ENCODE data around the gene BUD23.
"Not testable (repeated sequence)": the region's sequence is repeated elsewhere in the genome, so short reads cannot be mapped to it uniquely, and the experiment has no call there.

The BUD23 gene

GRCh38 chr7:73683056-73683787 is at the start of gene BUD23, which contains the start of gene DNAJC30:
BUD23 (plus strand) TSS chr7:73683597; CDS start chr7:73683626, 29 bp downstream.
DNAJC30 (minus strand) TSS chr7:73683453; CDS start chr7:73683423, 30 bp downstream.
- DNase-seq (ENCODE audit: low spot score): peak; percentile 99

DNA sequence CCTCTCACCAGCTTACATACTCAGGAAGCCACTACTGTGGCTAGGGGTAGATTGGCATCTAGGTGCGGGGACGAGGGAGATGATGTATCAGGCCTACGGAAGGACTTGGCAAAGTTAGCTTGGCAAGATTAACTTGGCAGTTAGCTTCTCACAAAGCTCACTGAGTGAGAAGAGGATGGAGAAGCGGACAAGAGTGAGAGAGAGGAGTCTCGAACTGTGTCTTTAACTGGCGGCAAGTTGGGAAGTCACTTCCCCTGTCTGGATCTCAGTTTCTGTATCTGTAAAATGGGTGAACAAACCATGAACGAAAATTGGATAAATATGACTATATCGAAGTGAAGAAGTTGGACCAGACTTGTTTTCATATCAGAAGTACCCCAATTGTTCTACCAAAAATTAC is 49.6 kb upstream of the BUD23 start:
- DNase-seq (ENCODE audit: low spot score): no peak

- DNase-seq (ENCODE audit: low spot score): no peak
These were observed 47.8 kb upstream of the BUD23 start for GRCh38 chr7:73635428-73636200.

DNA sequence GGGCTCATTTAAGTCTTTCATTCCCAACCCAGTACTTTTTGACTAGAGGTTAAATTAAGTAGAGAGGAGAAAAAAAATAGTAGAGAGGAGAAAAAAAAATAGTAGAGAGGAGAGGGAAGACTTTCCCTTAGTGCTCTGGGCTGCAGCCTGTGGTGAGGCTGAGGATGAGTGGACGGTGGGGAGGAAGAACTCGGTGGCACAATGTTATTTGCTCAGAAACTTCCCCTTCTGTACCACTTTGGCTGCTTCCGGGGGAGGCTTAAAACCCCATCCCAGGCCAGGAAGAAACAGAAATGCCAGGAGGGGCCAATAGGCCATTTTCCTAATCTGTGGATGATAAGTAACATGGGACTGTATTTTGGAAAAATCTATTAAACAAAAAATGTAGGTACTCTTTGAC is 44.5 kb upstream of the BUD23 start:
- DNase-seq (ENCODE audit: low spot score): no peak

- DNase-seq (ENCODE audit: low spot score): no peak
These were observed 40.6 kb upstream of the BUD23 start for GRCh38 chr7:73642834-73643233.

DNA sequence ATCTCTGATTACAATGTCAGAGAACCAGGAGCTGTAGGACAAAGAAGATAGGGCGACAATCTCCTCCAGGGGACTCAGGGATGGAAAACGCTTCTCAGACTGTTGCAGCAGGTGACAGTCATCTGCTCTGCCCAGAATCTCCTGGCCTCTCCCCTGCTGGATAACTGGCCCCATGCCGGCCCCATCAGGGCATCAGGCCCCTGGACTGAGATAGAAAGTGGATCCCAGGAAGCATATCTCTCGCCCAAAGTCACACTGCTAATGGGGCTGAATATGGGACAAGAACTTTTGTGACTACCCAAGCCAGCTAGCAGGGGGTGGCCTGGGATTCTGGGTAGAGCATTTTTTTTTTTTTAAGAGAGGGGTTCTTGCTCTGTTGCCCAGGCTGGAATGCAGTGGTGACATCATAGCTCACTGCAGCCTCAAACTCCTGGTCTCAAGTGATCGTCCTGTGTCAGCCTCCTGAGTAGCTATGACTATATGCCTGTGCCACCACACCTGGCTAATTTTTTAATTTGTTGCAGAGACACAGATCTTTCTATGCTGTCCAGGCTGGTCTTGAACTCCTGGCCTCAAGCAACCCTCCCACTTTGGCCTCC is 38.6 kb upstream of the BUD23 start:
- DNase-seq (ENCODE audit: low spot score): no peak

GRCh38 chr7:73645643-73646174 is 37.7 kb upstream of the BUD23 start:
- DNase-seq (ENCODE audit: low spot score): no peak

- DNase-seq (ENCODE audit: low spot score): no peak
These were observed 36.3 kb upstream of the BUD23 start for GRCh38 chr7:73646785-73647724.

GRCh38 chr7:73647725-73648592 is 35.4 kb upstream of the BUD23 start:
- DNase-seq (ENCODE audit: low spot score): no peak

GRCh38 chr7:73648593-73649332 is 34.6 kb upstream of the BUD23 start:
- DNase-seq (ENCODE audit: low spot score): no peak

- no peak for DNase-seq (ENCODE audit: low spot score)
These were observed 33.8 kb upstream of the BUD23 start for GRCh38 chr7:73649576-73649975.

DNA sequence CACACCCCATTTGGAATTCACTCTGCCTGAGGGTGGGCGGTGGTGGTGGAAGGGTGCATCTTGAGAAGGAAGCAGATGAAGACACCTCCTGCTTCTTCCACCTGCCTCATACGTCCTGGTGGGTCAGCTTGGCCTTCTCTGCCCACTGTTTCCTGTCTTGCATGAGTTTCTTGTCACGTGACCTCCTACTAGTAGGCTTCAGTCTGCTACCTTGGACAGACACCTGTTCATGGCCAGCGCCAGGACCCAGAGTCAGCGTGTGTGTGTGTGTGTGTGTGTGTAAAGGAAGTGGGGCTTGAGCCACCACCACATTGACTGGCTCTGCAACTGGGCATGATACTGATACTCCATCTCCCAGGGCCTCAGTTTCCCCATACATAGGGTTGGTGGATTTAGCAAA is 32.9 kb upstream of the BUD23 start:
- DNase-seq (ENCODE audit: low spot score): no peak

DNA sequence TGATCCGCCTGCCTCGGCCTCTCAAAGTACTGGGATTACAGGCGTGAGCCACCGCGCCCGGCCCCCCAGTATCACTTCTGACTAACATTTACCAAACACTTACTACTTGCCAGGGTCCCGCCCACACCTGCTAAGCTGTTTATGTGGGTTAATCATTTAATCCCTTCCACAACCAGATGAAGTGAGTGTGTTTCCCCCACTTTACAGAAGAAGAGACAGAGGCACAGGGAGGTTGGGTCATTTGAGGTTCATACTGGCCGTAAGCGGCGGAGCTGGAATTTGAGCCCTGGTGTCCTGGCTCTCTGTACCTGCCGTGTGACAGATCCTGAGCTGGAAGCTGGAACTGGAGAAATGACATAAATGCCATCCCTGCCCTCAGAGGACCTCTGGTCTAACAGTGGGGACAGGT is 30.9 kb upstream of the BUD23 start:
- no peak for DNase-seq (ENCODE audit: low spot score)

- DNase-seq (ENCODE audit: low spot score): not testable (repeated sequence)
These were observed 28.1 kb upstream of the BUD23 start for GRCh38 chr7:73655309-73655708.

DNA sequence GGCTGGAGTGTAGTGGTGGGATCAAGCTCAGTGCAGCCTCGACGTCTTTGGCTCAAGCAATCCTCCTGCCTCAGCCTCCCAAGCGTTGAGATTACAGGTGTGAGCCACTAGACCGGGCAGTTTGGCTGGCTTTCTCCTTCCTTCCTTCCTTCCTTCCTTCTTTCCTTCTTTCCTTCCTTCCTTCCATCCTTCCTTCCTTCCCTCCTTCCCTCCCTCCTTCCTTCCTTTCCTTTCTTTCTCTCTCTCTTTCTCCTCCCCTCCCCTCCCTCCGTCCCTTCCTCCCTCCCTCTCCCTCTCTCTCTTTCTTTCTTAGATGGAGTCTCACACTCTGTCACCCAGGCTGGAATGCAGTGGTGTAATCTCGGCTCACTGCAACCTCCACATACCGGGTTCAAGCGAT is 23.4 kb upstream of the BUD23 start:
- no peak for DNase-seq (ENCODE audit: low spot score)

DNA sequence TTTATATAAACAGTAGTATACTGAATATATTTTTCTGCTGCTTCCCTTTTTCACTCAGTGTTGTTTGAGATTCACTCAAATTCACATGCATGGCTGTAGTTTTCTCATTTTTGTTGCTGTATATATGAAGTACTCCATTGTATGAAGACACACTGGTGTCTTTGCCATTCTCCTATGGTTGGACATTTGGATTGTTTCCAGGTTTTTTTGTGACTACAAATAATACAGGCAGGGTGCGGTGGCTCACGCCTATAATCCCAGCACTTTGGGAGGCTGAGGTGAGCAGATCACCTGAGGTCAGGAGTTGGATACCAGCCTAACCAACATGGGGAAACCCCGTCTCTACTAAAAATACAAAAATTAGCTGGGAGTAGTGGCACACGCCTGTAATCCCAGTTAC is 22.8 kb upstream of the BUD23 start:
- DNase-seq (ENCODE audit: low spot score): not testable (repeated sequence)

DNA sequence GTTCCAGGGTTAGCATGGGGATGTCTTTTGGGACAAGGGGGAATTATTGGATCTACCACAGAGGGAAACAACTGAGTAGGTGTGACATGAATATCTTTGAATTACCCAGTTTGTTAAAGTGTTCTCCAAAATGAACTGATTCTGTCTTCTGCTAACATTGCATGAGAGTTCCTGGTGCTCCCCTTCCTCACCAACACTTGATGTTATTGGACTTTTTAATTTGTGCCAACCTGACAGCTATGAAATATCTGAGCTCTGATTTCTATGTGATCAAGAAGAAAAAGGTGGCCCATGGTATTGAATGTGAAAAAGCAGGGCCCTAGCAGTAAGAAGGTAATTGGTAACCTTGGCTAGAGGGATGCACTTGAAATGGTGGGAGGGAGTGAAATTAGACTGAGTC is 20.4 kb upstream of the BUD23 start:
- DNase-seq (ENCODE audit: low spot score): no peak

DNA sequence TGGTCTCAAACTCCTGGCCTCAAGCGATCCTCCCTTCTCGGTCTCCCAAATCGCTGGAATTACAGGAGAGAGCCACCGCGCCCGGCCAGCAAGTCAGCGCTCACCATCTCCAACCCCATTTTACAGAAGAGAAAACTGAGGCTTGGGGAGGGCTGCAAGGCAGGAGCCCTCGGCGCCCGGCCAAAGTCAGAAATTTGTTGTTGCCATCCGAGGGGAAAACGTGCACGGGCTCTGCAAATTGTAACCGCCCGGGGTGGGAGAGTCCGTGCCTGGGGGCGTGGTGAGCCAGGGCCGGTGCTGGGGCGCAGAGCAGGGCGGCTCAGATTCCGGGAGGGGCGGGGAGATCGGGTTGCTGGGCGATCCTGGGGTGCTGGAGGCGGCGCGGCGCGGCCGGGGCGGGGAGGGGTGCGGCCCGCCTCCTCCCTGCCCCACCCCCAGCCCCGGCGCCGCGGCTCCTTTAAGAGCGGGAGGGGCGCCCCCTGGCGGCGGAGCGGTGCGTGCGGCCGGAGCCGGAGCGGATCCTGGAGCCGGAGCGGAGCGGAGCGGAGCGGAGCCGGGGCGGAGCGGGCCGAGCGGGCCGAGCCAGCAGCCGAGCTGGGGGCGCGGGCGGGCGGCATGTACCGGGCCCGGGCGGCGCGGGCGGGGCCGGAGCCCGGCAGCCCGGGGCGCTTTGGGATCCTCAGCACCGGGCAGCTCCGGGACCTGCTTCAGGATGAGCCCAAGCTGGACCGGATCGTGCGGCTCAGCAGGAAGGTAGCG is 15.9 kb upstream of the BUD23 start, which contains the start of gene VPS37D:
Gene VPS37D (plus strand): TSS at position 488 of the 759 bp plus-strand sequence. CDS start 128 bp downstream, at position 616.
- DNase-seq (ENCODE audit: low spot score): peak; percentile 94

All from left forelimb (tissue), 1 donor.